Lower lobe of right lung (tissue), 2 donors: ENCODE data around the gene SPATA6L. TPM values are rescaled to one million over a fixed set of nuclear protein-coding genes. Genes with fewer than 3 reads are reported as not detected.
A peak's percentile ranks its signal among the peaks of the same experiment; 100 is the strongest.

Experiments used
- ATAC-seq, 2 donors: fragments of 200-7000 bp; cut with Tn5 transposase; one replicate each; pipeline ENCODE4 v1.9.1; 2020 to 2022; ENCODE audit warnings: mild to moderate bottlenecking in 2 of 2, moderate library complexity in 2 of 2
- DNase-seq: peaks from one replicate; pipeline ENCODE4 v3.0.0-alpha.2; 2020
- H3K27ac ChIP-seq: fragments of 200-600 bp; one replicate; pipeline ENCODE4 v1.8.0; 2022
- H3K27me3 ChIP-seq: fragments of 200-600 bp; one replicate; pipeline ENCODE4 v1.8.0; 2022; ENCODE audit warnings: low read depth
- H3K36me3 ChIP-seq: fragments of 200-600 bp; one replicate; pipeline ENCODE4 v1.8.0; 2022; ENCODE audit warnings: mild to moderate bottlenecking
- H3K4me1 ChIP-seq: fragments of 200-600 bp; one replicate; pipeline ENCODE4 v1.8.0; 2022
- H3K4me3 ChIP-seq: fragments of 200-600 bp; one replicate; pipeline ENCODE4 v1.8.0; 2022; ENCODE audit warnings: mild to moderate bottlenecking
- H3K9me3 ChIP-seq: fragments of 200-600 bp; one replicate; pipeline ENCODE4 v1.8.0; 2022
- intact Hi-C: fragments of 100-400 bp; cut with DNase I; formaldehyde crosslinking; loops from one replicate; pipeline ENCODE4 v1.11.0; 2022
- total RNA-seq: library from RNA; stranded (reverse); fragmentation: NEBNext Ultra II Directional; extraction: Animal tissue kit (Norgen Biotek cat#: 25700); gene quantifications from one replicate; pipeline ENCODE4 v1.2.1, GENCODE V29; 2021
- TF ChIP-seq, protein P1 (sequence below): fragments of 200-600 bp; IDR thresholded peaks from one replicate; pipeline ENCODE4 v1.8.0; 2022; ENCODE audit warnings: antibody characterized with exemption, mild to moderate bottlenecking
- donor health status: DM: no; HTN: yes; CAD: no; lungs with severe emphysema.

SPATA6L gene
- total RNA-seq, 1 donor from 2014 or later = 16.3 TPM

DNA sequence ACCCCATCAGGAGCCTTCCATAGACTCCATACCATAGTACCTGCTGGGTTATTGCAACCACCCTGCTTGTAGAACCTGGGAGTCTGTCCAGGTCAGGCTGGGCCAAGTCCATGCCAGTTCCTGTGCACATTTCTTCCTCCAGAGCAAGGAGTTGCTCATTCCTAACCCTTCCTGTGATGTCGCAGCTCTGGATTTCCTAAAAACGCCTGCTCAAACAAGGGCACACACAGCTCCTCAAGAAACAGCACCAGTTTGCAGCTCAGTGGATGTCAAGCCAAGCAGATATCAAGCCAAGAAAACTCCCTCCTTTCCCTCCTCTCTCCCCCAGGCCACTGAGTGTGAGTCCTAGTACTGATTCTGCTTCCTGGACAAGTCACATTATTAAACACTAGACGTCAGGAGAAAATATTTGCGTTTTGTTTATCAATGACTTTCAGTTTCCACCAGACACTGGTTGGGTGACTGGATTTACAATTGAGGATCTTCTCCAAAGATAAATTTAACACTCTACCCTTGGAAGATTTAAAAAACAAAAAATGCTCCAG, 116.5 kb downstream of the SPATA6L start:
- peak; percentile 9 for ATAC-seq
- intact Hi-C loops = no loop called here
- Histone ChIP-seq H3K4me3 (no peak overlapping the region), H3K9me3 (no peaks in the 10 kb centered on the region), H3K36me3 (no peaks in the 10 kb centered on the region), H3K27ac (peak overlapping the region; percentile 41), H3K27me3 (no peaks in the 10 kb centered on the region), H3K4me1 (peaks cover 26% of the 10 kb centered on the region)
- no peak for DNase-seq
- TF ChIP-seq, protein P1, sequence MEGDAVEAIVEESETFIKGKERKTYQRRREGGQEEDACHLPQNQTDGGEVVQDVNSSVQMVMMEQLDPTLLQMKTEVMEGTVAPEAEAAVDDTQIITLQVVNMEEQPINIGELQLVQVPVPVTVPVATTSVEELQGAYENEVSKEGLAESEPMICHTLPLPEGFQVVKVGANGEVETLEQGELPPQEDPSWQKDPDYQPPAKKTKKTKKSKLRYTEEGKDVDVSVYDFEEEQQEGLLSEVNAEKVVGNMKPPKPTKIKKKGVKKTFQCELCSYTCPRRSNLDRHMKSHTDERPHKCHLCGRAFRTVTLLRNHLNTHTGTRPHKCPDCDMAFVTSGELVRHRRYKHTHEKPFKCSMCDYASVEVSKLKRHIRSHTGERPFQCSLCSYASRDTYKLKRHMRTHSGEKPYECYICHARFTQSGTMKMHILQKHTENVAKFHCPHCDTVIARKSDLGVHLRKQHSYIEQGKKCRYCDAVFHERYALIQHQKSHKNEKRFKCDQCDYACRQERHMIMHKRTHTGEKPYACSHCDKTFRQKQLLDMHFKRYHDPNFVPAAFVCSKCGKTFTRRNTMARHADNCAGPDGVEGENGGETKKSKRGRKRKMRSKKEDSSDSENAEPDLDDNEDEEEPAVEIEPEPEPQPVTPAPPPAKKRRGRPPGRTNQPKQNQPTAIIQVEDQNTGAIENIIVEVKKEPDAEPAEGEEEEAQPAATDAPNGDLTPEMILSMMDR = no peak

DNA sequence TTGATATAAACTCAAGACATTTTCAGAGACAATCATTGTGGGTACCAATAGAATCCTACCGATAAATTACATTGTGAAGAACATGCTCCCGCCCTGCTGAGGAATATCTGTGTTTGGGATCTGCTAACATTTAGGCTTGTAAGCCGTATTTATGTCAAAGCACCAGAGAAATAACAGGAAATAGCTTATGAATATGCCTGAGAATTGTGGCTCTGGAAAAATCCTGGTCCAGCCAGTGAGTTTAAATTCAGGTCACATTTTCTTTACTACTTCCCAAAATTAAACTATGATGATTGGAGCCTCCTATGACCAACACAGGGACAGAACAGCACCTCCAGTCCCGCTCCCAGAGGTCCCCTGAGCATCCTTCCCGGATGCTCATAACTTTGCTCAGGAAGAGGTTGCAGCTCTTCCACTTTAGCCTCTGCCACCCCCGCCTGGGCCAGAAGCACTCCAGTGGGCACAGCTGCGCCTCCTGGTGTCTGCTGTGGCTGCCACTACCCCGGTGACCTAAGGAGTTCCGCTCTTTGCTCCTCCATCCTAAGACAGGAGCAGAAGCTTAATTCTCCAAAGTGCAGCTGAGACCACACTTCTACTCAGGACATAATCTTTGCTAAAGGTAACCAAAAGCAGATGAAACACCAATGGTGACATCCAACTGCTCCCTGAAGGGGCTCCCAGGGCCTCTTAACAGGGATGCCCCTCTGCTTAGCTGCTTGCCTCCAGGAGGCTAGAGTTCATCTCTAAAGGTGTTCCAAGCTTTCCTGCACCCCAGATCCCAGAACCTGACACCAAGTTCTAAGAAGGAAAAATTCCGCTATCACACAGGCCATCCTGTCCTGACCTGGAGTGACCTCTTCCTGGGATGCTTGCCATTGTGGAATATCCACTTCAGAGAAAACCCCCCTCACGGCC, 117.2 kb downstream of the SPATA6L start:
- intact Hi-C loops = no loop called here

More for the DNA sequence above, 117.2 kb downstream of the SPATA6L start:
- DNase-seq = peak; percentile 43
- peak; percentile 13 to 36 for ATAC-seq
- no peaks in the 10 kb centered on the region for H3K36me3 ChIP-seq
- H3K27ac ChIP-seq = peak overlapping the region; percentile 41
- peaks cover 20% of the 10 kb centered on the region for H3K4me1 ChIP-seq
- H3K4me3 ChIP-seq = no peak overlapping the region
- no peaks in the 10 kb centered on the region for H3K9me3 ChIP-seq
- TF ChIP-seq, protein P1 = peak; percentile 26
- no peaks in the 10 kb centered on the region for H3K27me3 ChIP-seq

Other genes starting within 250 kb of the SPATA6L start
- gene SLC1A1, start 176.0 kb downstream of the SPATA6L start, total RNA-seq = 31.4 TPM
- gene PLPP6, start 4.2 kb downstream of the SPATA6L start, total RNA-seq = 5.3 TPM
- 14.3 TPM for gene CDC37L1, start 13.1 kb upstream of the SPATA6L start, total RNA-seq
- gene AK3, start 74.7 kb upstream of the SPATA6L start, total RNA-seq = 40.4 TPM
- 22.9 TPM for gene RCL1, start 126.5 kb upstream of the SPATA6L start, total RNA-seq